HFFc6 (cell line): Measurements from ENCODE around the gene FAM53A. TPM values are rescaled to one million over a fixed set of nuclear protein-coding genes. Genes with fewer than 3 reads are reported as not detected.

Experiments used
- DNase-seq: peaks from one replicate; pipeline ENCODE4 v3.0.0-alpha.2; 2018
- H3K27ac Mint-ChIP-seq: 2 replicates; pipeline ENCODE4 v1.8.0; 2020; ENCODE audit warnings: mild to moderate bottlenecking, mixed read lengths
- H3K27me3 Mint-ChIP-seq: 2 replicates; pipeline ENCODE4 v1.8.0; 2021; ENCODE audit warnings: mild to moderate bottlenecking, moderate library complexity, mixed read lengths; ENCODE audit not compliant: insufficient read depth
- H3K36me3 Mint-ChIP-seq: 2 replicates; pipeline ENCODE4 v1.8.0; 2021; ENCODE audit warnings: low read depth, mixed read lengths
- H3K4me1 Mint-ChIP-seq: 2 replicates; pipeline ENCODE4 v1.8.0; 2020; ENCODE audit warnings: low read depth, mixed read lengths
- H3K4me3 Mint-ChIP-seq: 2 replicates; pipeline ENCODE4 v1.8.0; 2020; ENCODE audit warnings: mild to moderate bottlenecking, moderate library complexity, mixed read lengths
- H3K9me3 Mint-ChIP-seq: 2 replicates; pipeline ENCODE4 v1.8.0; 2020; ENCODE audit warnings: mild to moderate bottlenecking, mixed read lengths
- CTCF ChIP-seq: fragments of 200-600 bp; sonication (generic); IDR thresholded peaks from 2 replicates; pipeline ENCODE4 v1.5.0; 2021; ENCODE audit warnings: antibody characterized with exemption, mild to moderate bottlenecking
- total RNA-seq, 6 experiments: library from RNA; stranded (reverse); fragmentation: NEBNext Ultra II Directional; extraction: Animal tissue kit (Norgen Biotek cat#: 25700); gene quantifications; 2 replicates in 1 of 6; 3 replicates in 5 of 6; pipeline ENCODE4 v1.2.3, GENCODE V29; 2021

The FAM53A gene
- total RNA-seq, 6 experiments from 2014 or later, result 2.3 to 3.2 (median 2.7) TPM

- Mint-ChIP-seq H3K9me3 (peaks cover 10% of the 10 kb centered on the region), H3K4me3 (no peak overlapping the region), H3K27ac (no peak overlapping the region), H3K4me1 (no peaks in the 10 kb centered on the region), H3K36me3 (no peaks in the 10 kb centered on the region), H3K27me3 (no peaks in the 10 kb centered on the region; the same call in 1 of the 2 replicates)
- DNase-seq, result no peak
- TF ChIP-seq CTCF, result no peak
These were observed 57.2 kb downstream of the FAM53A start for GRCh38 chr4:1626941-1627340.

DNA sequence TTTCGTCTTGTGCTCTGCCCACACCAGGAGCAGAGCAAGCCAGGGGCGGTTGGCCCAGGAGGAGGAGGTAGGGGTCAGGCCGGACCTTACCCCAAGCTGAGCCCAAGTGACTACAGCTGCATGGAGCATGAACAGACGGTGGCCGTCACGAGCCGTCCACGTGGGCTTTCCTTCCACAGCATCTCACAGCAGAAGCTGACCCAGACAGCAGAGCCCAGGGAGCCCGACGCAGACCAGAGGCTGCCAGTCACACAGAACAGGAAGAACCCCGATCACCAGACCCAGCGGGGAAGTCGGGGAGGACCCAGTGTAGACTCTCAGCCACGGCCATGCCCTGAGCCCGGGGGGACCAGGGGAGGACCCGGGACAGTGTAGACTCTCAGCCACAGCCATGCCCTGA lies 58.0 kb downstream of the FAM53A start:
- H3K9me3 Mint-ChIP-seq, result peaks cover 11% of the 10 kb centered on the region
- no peak for DNase-seq
- no peaks in the 10 kb centered on the region for H3K36me3 Mint-ChIP-seq
- no peaks in the 10 kb centered on the region; the same call in 1 of the 2 replicates for H3K27me3 Mint-ChIP-seq
- H3K27ac Mint-ChIP-seq, result no peak overlapping the region
- no peaks in the 10 kb centered on the region for H3K4me1 Mint-ChIP-seq
- H3K4me3 Mint-ChIP-seq, result no peak overlapping the region
- TF ChIP-seq CTCF, result no peak

DNA sequence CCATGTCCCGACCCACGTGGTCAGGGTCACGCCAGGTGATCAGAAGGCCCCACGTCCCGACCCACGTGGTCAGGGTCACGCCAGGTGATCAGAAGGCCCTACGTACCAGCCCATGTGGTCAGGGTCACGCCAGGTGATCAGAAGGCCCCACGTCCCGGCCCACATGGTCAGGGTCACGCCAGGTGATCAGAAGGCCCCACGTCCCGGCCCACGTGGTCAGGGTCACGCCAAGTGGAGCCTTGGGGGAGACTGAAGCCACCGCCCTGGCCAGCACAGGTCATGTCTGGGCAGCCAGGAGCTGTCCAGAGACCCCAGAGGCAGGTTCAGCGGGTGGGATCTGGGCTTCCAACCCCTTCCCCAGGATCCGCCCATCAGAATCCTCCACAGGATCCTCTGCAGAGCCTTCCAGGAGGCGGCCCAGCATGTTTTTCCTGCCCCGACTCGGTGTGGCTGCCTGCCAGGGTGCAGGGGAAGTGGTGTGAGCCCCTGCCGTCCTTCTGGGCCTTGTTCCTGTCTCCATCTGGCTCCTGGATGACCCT lies 58.4 kb downstream of the FAM53A start:
- no peak overlapping the region for H3K27ac Mint-ChIP-seq
- H3K27me3 Mint-ChIP-seq, result no peaks in the 10 kb centered on the region; the same call in 1 of the 2 replicates
- H3K9me3 Mint-ChIP-seq, result peaks cover 13% of the 10 kb centered on the region
- no peaks in the 10 kb centered on the region for H3K36me3 Mint-ChIP-seq
- no peak for TF ChIP-seq CTCF
- DNase-seq, result no peak
- H3K4me3 Mint-ChIP-seq, result no peak overlapping the region
- H3K4me1 Mint-ChIP-seq, result no peaks in the 10 kb centered on the region

GRCh38 chr4:1624519-1624910 lies 59.6 kb downstream of the FAM53A start:
- TF ChIP-seq CTCF, result no peak
- no peaks in the 10 kb centered on the region for H3K4me1 Mint-ChIP-seq
- peaks cover 21% of the 10 kb centered on the region for H3K9me3 Mint-ChIP-seq
- no peaks in the 10 kb centered on the region for H3K36me3 Mint-ChIP-seq
- H3K27me3 Mint-ChIP-seq, result no peaks in the 10 kb centered on the region; the same call in 1 of the 2 replicates
- no peak overlapping the region for H3K27ac Mint-ChIP-seq
- no peak overlapping the region for H3K4me3 Mint-ChIP-seq
- DNase-seq, result no peak

GRCh38 chr4:1623821-1624518 lies 60.1 kb downstream of the FAM53A start:
- H3K36me3 Mint-ChIP-seq, result no peaks in the 10 kb centered on the region
- no peaks in the 10 kb centered on the region; the same call in 1 of the 2 replicates for H3K27me3 Mint-ChIP-seq
- no peak overlapping the region for H3K4me3 Mint-ChIP-seq
- no peaks in the 10 kb centered on the region for H3K4me1 Mint-ChIP-seq
- H3K27ac Mint-ChIP-seq, result no peak overlapping the region
- H3K9me3 Mint-ChIP-seq, result peaks cover 22% of the 10 kb centered on the region
- DNase-seq, result no peak
- no peak for TF ChIP-seq CTCF
